ENCODE results near the gene ADGRD2. TPM values are rescaled to one million over a fixed set of nuclear protein-coding genes. Genes with fewer than 3 reads are reported as not detected.

The ADGRD2 gene
- total RNA-seq, 1 donor from 2014 or later: not detected

DNA sequence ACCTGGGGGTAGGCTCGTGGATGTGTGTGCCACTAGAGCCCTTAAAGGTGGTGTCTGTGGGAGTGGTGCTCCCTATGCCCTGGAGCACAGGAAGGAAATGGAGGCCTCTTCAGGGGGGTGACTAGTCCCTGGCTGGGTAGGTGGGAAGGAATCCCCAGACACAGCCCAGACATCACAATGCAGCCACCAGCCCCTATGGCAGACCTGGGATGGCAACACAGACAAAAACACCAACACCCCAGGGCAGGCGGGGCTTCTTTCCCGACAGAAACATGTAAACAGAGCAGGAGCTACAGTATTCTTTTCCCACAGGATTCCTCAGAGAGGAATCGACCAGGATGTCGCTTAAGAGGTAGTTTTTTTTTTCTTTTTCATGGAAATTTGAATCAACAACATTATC, 67.3 kb downstream of the ADGRD2 start:
- Mint-ChIP-seq H3K27me3 (peaks cover 5% of the 10 kb centered on the region), H3K4me3 (no peak overlapping the region), H3K27ac (no peak overlapping the region), H3K36me3 (ENCODE audit: low read depth) (no peaks in the 10 kb centered on the region), H3K9me3 (no peaks in the 10 kb centered on the region), H3K4me1 (peaks cover 2% of the 10 kb centered on the region)
- intact Hi-C loops (cut with micrococcal nuclease): no loop called here
- DNase-seq: no peak

DNA sequence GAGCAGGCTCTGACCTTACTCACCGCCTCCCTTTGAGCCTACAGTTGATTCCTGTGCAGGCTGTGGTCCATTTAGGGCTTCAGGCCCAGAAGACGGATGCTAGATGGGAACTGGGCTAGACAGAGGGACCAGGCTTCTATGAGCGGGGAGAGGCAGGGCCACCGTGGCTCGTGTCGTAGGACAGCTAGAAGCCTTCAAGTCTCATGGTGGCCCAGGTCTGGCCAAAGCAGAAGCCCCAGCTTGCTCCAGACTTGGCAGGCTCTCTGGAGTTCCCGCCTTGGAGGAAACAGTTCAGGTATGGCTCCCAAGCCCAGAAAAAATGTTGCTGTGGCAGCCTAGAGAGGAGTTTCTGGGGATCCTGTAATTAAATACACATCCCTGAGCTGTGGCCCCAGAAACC, 67.9 kb downstream of the ADGRD2 start:
- no peak overlapping the region for H3K27ac Mint-ChIP-seq
- H3K4me3 Mint-ChIP-seq: no peak overlapping the region
- no peak for DNase-seq
- H3K27me3 Mint-ChIP-seq: peaks cover 5% of the 10 kb centered on the region
- H3K9me3 Mint-ChIP-seq: no peaks in the 10 kb centered on the region
- no peaks in the 10 kb centered on the region for H3K36me3 Mint-ChIP-seq (ENCODE audit: low read depth)
- peaks cover 2% of the 10 kb centered on the region for H3K4me1 Mint-ChIP-seq
- intact Hi-C loops (cut with micrococcal nuclease): no loop called here

DNA sequence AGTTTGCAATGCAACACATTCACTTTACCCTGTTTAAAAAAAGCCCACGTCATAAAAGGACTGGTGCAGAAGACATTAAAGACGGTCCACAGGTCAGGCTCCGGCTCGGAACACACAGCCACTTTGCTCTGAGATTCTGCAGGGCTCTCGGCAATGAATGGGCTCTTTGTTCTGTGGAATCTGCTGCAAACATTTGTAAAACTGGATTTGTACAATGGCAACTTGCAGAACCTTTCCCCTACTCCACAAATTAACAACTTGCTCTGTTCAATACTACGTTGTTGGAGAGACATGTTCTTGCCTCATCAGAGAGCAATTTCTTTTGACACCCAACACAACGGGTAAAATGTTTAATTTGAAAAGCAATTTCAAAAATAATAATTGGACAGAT, 70.0 kb downstream of the ADGRD2 start:
- H3K27me3 Mint-ChIP-seq: peaks cover 8% of the 10 kb centered on the region
- intact Hi-C loops (cut with micrococcal nuclease): no loop called here
- DNase-seq: no peak
- H3K4me1 Mint-ChIP-seq: no peaks in the 10 kb centered on the region
- H3K27ac Mint-ChIP-seq: no peak overlapping the region
- no peaks in the 10 kb centered on the region for H3K36me3 Mint-ChIP-seq (ENCODE audit: low read depth)
- H3K9me3 Mint-ChIP-seq: no peaks in the 10 kb centered on the region
- H3K4me3 Mint-ChIP-seq: no peak overlapping the region

DNA sequence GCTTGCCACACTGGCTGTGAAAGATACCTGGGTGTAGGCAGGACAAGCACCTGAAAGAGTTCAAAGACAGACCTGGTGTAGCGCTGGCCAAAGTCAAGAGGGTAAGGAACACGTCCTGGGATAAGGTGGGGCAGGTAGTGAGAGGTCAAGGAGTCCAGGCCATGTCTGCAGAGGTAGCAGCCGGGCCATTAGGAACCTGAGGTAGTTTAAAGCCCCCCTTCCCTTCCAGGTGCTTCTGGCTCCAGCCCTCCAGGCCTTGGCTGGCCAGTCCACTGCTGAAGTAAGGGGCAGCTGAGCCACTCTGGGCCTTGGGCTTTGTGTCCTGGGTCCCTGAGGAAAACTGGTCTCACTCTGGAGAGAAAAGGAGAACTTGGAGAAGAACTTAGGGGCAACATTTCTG, 70.9 kb downstream of the ADGRD2 start:
- DNase-seq: no peak
- no peak overlapping the region for H3K27ac Mint-ChIP-seq
- H3K27me3 Mint-ChIP-seq: peaks cover 8% of the 10 kb centered on the region
- H3K4me1 Mint-ChIP-seq: no peaks in the 10 kb centered on the region
- H3K9me3 Mint-ChIP-seq: no peaks in the 10 kb centered on the region
- no peak overlapping the region for H3K4me3 Mint-ChIP-seq
- no peaks in the 10 kb centered on the region for H3K36me3 Mint-ChIP-seq (ENCODE audit: low read depth)
- intact Hi-C loops (cut with micrococcal nuclease): no loop called here

DNA sequence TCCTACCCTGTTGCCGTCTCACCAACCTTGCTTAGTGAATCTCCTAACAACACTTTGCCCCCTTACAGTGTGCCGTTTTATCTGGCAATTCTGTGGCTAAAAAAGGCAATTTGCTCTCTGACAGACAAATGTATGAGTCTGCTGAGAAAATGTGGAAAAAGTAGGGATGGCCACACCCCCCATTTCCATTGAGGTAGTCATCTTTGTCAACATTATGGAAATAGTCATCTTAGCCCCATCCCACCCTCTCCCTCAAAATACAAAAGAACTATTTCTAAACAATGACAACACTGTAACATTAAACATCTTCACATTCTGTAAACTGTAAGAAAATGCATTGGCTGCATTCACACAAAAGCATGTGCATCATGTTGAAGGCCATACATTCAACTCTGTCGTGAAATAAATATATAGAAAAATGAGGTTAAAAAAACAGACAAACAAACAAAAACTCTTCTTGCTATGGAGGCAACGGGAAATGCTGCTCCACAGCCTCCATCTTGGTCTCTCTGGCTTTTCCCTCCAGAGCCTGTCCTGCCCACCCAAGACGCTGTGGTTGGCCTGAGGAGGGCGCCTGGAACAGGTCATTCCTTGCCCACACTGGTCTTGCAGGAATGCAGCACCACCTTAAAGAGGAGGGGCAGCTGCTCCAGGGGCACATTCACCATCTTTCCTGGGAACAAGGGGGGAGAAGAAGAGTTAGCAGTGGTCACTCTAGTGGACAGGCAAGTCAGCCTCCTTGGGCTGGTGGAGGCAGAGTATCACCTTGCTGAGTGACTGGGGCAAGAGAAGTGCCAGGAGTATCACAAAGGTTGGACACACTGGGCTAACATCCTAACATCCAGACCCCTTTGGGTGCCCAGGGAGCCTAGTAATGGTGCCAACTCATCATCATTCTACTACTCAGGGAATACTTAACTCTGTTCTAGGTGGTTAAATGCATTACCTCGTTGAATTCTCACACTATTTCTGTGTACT, 72.2 kb downstream of the ADGRD2 start:
- peaks cover 6% of the 10 kb centered on the region for H3K27me3 Mint-ChIP-seq
- H3K4me3 Mint-ChIP-seq: no peak overlapping the region
- no peak overlapping the region for H3K27ac Mint-ChIP-seq
- H3K36me3 Mint-ChIP-seq (ENCODE audit: low read depth): no peaks in the 10 kb centered on the region
- H3K9me3 Mint-ChIP-seq: no peaks in the 10 kb centered on the region
- intact Hi-C loops (cut with micrococcal nuclease): no loop called here
- no peaks in the 10 kb centered on the region for H3K4me1 Mint-ChIP-seq
- DNase-seq: no peak

DNA sequence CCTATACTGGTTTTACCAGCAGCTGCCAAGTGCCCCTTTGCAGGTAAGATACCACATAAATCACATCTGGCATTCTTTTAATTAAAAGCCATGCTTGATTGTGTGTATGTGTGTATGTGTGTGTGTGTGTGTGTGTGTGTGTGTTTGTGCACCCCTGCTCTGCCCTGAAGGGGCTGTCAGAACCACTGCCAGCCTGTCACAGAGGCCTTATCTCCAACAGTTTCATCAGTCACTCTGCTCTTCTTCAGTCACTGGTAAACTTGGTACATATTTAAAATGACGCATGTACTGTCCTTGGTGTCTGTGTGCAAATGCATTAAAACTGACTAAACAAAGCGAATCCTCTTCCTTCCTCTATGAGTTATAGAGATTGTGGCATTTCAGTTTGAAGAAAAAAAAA, 75.9 kb downstream of the ADGRD2 start:
- Mint-ChIP-seq H3K36me3 (ENCODE audit: low read depth) (no peaks in the 10 kb centered on the region), H3K27ac (no peak overlapping the region), H3K4me3 (no peak overlapping the region), H3K9me3 (no peaks in the 10 kb centered on the region), H3K4me1 (no peaks in the 10 kb centered on the region), H3K27me3 (peaks cover 3% of the 10 kb centered on the region)
- intact Hi-C loops (cut with micrococcal nuclease): no loop called here
- no peak for DNase-seq

DNA sequence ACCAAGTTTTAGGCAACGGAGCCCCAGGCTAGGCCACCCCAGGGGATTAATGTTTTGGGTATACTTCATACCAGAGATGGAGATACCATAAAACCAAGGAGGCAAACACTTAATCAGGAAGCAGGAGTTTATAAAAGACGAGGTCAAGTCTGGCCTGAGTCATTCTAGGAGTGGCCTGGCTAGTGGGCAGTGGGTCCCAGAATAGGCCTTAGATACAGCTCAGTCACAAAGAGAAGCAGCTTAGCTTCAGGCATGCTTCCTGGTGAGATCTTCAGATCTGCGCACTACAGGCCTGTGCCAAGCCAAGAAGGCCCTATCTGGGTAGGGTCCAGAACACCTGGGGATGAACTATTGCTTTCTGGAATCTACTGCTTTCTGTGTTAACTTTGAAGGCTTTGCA, 77.5 kb downstream of the ADGRD2 start:
- Mint-ChIP-seq H3K36me3 (ENCODE audit: low read depth) (no peaks in the 10 kb centered on the region), H3K4me3 (no peak overlapping the region), H3K27me3 (peaks cover 5% of the 10 kb centered on the region), H3K9me3 (no peaks in the 10 kb centered on the region), H3K4me1 (no peaks in the 10 kb centered on the region), H3K27ac (no peak overlapping the region)
- DNase-seq: no peak
- intact Hi-C loops (cut with micrococcal nuclease): no loop called here

Other genes with a start within 250 kb of the ADGRD2 start
- 26.4 and 32.5 TPM in 2 replicates for gene NEK6, start 192.5 kb upstream of the ADGRD2 start, total RNA-seq
- gene PSMB7, start 35.0 kb upstream of the ADGRD2 start, total RNA-seq: 223 and 225 TPM in 2 replicates
- gene NR5A1, start 56.9 kb downstream of the ADGRD2 start, total RNA-seq: not detected in 2 replicates